HG02840 (cell line): Measurements from ENCODE around the gene NTRK3.

ENCODE experiments used
- ATAC-seq: cut with Tn5 transposase; IDR thresholded peaks from one replicate; pipeline ENCODE4 v1.9.1; 2021; ENCODE audit warnings: mild to moderate bottlenecking, moderate library complexity, moderate number of reproducible peaks; ENCODE audit not compliant: unreplicated experiment, low FRiP score

NTRK3 gene

DNA sequence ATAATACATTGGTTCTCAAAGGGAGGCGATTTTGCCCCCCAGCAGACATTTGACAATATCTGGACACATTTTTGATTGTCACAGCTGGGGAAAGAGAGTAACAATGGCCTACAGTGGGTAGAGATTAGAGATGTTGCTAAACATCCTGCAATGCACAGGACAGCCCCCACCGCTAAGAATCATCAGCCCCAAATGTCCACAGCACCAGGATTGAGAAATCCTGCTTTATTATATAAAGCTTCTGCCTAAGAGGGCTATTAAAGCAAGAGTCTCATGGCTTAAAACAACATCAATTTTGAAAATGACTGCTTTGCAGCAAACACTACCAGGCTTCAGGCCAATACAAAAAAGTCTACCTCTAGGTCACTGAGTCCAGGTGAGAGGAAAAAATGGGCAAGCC, 68.2 kb downstream of the NTRK3 start:
- no peak for ATAC-seq

DNA sequence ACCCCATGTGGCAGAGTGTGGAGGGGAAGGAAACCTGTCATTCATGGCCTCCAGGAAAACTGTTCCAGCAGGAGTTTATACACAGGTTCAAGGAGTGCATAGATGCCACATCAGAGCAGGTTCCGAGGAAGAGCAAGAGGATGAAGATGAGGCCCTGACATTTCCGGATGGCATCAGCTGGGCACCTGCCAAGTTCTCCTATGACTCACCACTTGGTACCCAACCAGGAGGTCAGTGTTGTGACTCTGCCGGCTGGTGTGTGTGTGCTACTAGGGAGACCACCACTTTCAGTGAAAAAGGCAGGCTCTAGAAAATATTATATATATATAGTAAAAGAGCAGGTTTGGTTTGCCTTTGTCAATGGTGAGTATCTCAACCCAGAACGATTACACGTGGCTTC, 69.3 kb downstream of the NTRK3 start:
- no peak for ATAC-seq

DNA sequence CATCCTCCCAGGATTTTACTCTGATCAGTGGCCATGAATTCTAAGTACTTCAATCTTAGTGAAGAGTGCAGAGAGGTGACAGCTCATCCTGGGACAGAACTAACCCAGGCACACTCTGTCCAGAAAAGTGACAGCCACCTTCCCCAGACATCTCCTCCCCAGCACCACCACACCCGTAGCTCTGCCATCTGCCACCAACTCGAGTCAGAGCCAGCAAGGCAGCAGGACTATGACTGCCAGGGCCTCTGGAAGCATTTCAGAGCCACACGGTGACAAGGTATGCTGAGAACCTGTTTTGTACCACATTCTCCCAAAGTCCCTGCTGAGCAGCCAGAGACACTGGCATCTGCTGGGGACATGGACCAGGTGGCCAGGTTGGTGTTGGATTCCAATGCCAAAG, 71.0 kb downstream of the NTRK3 start:
- ATAC-seq, result no peak

DNA sequence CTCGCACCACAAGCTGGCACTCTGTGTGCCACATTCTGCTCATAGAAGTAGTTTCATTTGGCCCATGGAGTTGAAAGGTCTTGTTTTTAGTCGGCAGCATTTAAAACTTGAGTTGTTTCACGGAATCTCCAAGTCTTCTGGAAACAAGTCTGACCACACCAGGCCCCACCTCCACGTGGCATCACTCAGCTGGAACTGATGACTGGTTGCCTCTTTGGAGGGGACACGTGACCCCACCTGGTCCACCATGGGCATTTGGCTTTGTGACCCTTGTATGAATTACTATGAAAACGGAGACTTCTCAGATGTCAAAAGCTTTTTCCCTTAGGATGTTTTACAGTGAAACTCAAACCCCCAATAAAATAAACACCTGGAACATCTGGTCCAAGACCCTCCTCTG, 74.9 kb downstream of the NTRK3 start:
- ATAC-seq, result no peak

DNA sequence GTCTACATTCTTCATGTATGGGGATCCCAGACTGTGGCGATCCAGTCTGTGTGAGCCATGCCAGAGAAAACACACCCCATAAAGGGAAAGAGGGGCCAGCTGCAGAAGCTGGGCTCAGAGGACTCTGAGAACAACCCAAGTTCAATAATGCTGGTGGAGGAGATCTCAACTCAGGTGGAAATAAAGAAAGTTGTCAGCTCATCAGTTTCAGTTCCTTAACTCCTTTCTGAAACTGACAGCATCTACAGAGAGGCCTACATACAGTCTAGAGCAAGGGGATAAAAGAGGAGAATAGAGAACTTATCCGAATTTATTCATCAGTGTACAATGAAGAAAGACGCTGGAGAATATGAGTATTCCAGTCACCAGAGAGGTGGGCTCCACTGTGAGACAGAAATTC, 77.0 kb downstream of the NTRK3 start:
- ATAC-seq, result no peak

DNA sequence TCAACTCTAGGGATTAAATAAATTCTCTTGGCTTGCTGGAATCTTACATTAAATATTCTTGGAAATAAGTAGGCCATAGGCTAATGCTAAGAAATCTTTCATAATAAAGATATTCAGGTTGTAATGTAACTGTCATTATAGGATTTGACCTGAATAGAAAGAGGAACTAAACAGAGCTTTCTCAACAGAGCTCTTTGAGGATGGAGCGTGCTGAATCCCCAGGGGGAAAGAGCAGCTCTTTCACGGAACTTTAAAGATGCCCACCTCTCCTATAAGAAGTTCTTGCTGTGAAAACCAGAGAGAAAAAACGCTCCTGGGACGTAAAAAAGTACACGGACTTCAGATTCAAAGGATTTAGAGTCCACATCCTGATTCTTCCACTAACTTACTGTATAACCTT, 77.9 kb downstream of the NTRK3 start:
- no peak for ATAC-seq

DNA sequence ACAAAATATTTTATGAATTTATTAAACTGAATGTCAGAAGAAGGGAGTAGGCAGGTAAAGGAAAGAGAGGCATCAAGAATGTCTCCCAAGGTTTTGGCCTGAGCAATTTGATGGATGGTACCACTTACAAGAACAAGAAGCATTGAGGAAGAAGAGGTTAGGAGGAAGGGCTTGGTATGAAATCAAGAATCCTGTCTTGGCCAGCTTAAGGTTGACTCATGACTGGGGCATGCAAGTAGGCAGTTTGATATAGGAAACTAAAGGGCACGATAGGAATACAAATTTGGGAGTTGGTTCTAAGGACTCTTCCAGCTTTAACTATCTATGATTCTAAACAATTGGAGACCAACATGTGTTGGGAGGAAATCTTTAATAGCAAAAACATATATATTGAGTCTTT, 79.1 kb downstream of the NTRK3 start:
- no peak for ATAC-seq

DNA sequence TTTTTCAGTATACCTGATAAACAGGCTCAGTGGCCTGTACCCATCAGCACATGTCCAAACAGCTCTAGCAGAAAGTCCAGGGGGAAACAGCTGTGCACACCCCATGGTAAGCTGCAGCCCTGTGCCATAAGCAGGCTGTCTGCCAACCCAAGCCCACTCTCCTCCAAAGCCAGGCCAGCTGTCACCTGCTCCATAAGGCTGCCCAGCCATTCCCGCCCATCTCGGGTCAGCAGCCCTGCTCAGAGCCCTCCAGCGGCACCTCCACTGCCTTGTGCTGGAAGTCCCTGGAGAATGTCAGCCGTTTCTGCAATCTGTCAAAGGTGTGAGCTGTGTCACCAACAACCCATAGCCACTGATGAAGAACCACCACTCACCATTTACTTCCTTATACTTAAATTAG, 82.0 kb downstream of the NTRK3 start:
- no peak for ATAC-seq

DNA sequence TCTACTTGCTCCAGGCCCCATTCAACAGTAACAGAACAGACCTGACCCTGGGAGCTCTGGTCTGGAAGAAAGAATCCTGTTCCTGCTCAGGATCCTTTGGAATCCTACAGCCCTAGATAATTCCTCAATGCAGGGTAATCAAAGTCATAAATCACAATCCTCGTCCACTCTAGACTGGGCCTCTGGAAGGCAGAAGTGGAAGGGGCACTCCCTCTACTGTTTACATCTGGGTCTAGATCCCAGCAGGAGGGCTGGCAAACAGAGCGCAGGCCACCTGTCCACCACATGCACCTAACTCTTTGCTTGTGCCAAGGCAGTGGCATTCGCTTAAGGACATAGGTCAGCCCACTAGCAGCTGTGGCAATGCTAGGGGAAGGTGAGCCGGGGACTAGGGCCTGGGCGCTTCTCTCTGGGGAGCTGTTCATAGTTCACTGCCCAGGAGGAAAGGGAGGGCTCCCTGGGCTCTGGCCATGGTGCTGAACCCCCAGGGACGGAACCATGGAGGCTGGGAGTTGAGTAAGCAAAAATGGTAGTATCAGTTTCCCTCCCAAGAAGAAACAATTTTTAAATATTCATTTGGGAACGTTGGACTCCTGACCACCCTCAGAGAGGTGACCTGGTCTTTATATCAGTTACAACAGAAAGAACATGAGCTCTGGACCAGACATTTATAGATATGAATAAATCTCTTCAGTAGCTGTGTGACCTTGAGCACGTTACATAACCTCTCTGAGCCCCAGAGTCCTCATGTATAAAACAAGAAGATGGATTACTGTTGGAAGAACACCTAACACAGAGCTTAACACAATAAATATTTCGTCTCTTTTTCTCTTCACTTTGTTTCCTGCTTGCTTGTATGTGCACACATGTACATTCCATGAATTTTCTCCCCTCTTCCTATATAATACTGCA, 90.2 kb downstream of the NTRK3 start:
- no peak for ATAC-seq

DNA sequence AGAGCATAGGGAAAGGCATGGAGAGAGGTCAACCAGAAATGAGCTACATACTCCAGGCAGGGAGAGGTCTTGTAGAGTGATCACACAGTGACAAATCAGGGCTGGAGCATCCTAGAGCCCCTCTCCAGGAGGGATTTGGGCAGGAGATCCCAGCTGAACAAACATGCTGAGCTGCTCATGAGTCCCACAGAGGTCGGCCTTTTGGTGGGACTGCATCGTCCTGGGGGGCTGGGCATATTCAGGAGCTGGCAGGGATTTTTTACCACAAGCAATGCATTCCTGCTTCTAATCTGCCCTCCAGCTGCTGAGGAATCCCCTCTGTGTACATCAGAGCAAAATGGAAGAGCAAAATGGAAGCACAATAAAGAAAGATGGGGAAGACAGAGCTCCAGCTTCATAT, 94.9 kb downstream of the NTRK3 start:
- ATAC-seq, result no peak

DNA sequence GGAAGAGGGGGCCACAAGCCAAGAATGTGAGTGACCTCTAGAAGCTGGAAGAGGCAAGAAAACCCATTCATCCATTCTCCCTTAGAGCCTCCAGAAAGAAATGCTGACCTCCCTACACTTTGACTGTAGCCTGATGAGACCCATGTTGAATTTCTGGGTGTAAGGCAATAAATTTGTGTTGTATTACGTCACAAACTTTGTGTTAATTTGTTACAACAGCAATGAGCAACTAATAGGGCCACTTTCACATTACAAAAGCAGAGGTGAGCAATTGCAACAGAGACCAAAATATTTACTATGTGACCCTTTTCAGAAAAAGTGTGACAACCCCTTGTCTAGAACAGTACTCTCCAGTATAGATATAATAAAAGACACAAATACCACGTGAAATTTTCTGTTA, 101.2 kb downstream of the NTRK3 start:
- no peak for ATAC-seq

DNA sequence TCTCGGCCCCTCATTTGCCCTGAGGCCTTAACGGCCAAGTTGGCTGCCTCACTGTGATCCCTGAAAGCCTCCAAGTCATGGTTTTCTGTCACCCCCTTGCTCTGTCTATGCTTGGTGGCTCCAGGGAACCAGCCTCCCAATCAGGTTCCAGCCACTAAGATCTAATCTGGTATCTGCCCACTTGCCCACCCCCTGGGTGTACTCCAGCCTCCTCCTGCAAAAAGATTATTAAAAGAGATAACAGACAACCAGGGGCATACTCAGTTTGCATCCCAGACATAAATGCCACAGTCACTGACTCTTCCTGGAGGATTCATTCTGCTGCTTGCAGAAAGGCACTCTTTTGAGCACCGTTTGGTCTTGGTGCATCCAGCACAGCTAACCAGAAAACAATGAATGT, 103.9 kb downstream of the NTRK3 start:
- ATAC-seq, result no peak

DNA sequence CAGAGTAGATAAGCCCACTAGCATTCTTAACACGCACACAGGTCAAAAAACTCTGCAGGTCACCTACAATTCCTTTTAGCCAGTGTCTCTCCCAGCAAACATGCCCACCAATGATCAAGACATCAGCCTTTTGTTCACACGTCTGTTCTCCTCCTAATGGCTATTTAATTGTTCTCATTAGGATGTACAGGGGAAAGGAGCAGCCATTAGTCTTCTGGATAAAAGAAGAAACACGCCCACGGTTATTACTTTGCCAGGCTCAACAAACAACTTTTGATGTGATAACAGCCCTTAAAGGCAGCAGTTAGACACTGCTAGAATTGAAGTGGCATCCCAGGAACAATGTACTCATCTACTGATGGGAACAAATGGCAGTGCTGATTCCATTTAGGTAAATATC, 108.8 kb downstream of the NTRK3 start:
- ATAC-seq, result no peak

DNA sequence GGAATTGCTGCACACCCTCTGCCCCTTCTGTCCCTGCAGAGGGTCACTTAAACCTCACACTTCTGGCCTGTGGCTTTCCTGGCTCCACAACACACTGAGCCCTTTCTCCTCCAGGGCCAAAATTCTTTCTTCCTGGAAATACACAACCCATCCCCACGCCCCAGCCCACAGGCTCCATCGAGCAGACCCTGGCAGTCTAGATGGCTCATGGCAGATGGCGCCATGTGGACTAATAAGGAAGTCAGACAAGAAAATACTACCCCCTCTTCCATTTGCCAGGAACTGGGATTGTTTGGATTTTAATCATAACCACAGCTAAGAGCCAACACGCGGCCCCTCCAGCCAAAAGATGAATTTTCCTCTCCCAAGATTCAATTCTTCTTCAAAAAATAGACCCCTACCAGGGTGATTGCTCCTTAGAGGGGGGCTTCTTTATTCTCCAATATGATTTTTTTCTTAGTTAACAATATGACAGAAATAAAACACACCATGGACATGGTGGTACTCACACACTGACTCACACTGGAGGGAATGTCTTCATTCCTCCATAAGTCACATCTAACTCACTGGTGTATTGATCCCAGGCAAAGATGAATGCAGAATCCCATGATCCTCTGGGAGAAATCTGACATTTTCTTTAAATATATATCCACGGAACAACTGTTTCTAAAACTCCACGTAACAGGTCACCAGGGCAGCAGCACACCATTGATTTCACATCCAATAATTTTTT, 111.5 kb downstream of the NTRK3 start:
- no peak for ATAC-seq

DNA sequence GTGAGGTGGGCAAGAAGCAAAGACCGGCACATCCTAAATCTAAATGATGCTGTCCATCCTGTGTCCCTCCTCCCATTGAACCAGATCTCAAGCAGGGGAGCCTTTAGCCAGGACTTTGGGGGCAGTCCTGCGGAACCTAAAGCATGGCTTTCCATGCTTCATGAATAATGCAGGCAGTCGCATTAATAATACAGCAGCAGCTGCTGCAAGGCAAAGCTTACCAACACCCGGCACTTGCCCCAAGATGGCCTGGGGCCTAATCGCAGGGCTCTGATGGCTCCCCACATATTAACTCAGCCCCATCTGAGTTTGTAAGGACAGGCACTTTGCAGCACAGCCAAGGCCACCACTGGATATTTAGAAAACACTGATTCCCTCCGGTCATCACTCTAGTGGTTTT, 114.4 kb downstream of the NTRK3 start:
- no peak for ATAC-seq

DNA sequence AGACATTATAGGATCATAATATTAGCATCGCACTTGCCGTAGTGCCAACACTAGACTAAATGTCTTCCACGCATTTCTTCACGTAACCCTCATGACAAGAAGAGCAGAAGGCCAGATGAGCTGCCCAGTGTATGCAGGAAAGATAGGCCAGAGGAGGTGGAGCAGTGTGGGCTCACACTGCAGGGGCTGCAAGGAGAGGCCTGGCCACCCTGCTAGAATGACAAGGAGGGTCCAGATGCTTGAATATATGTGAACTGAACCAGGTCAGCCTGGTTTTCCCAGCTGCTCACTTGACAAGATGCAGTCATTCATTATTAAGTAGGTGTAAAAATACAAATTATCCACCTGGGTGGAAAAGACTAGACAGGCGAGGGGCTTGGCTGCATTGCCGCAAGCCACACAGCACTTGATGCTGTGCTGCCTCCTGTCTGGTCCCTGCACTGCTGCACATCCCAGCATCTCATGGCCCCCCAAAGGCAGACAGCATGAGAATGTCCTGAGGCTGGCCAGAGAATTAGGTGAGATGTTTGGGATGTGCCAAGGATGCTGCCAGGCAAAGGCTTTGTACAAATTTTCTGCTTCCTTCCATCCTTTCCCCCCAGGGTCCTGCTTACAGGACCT, 115.2 kb downstream of the NTRK3 start:
- ATAC-seq, result no peak

DNA sequence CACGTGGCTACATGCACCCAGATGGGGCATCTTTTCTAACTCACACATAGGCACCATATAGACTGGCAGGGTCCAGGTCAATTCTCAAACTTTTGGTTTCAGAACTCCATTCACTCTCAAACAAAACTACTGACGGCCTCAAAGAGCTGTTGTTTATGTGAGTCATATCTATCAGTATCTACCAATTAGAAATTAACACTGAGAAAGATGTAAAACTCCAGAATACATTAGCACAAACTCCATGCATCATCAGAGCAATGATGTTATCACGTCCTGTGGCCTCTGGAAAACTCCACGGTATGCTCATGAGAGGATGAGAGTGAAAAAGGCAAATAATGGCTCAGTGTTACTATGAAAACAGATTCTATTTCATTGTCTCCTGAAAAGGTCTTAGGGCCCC, 116.1 kb downstream of the NTRK3 start:
- no peak for ATAC-seq

DNA sequence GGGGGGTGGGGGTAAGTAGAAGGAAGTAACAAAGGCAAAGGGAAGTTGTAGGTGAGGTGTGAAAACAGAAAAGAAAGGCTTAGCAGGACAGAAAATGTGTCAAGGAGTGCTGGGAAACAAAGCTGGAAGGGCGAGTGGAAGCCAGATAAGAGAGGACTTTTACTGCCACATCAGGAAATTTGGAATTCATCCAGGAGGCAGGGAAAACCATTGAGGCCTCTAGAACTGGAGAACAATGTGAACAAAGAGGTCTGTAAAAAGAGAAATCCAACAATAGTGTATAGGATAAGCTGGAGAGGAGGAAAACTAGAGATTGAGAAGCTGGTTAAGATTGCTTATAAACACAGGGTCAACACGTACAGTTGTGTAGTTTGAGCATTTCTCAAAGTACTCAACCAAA, 116.6 kb downstream of the NTRK3 start:
- ATAC-seq, result no peak

DNA sequence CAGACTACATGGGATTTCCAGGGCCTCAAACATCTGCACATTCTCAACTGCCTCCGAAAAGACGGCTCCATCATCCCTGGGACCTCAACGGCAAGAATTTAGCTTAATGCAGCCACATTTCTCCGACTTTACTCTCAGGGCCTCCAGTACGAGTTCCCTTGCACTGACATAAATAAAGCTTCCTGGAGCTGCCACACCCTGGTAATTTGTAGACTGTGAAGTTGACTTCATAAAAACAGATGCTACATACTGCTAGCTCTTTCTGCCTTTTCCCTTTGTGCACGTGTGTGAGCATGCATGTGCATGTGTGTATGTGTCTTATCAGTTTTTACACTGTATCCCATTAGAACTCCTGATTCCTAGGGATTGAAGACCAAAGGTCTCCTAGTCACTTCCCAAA, 122.7 kb downstream of the NTRK3 start:
- ATAC-seq, result no peak

DNA sequence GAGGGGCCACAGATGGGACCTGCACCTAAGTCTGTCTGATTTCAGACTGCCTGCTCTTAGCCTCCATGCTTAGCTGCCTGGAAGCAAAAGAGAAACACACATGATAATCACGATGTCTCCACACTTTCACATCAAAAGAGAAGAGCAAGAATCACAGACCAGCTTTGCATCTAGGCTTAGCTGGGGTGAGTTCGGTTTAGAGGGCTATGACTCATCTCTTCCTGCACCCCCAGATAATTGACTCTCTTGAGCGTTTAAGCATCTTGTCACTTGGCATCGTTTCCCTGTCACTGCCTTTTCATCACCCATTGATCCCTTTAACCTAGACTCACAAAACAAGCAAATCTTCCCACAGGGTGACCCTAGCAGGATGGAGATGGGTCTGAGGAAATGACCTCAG, 124.0 kb downstream of the NTRK3 start:
- ATAC-seq, result no peak

DNA sequence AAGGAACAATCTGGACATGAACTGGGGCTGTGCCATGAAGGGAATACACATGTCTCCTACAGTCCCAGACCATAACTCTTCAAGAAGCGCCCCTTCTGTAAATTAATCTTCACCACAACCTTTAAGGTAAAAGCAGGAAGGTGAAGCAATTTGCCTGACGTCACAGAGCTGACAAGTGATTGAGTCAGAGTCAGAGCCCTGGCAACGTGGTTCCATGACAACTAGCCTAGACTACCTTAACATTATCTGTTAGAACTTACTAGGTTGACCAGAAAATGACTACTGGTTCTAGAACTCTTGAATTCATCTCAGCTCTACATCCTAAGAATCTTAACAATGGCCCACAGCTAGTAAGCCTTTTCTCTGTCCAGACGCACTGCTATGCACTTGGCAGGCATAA, 124.6 kb downstream of the NTRK3 start:
- no peak for ATAC-seq

DNA sequence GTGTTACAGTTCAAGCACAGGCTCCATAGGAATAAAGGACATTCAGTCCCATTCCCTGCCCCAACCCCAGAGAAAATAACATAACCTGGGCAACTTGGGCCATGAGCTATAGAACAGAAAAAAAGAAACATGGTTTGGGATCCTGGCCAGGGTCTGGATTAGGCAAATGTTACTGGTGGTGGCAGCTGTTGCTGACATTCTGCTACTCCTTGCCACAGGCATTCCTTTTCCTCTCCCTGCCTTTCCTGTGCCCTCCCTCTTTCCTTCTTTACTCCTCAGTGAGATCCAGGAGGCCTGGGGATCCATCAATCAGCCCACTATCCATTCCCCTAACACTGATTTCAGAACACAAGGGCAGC, 129.1 kb downstream of the NTRK3 start:
- ATAC-seq, result no peak
